Activated naive CD8-positive, alpha-beta T cell treated with anti-CD3 and anti-CD28 coated beads, Interleukin-2, amount 10 ng/mL, durations not matched to agents 7 days and 5 days (primary cell): ENCODE results near the gene TTLL5. TPM values are rescaled to one million over a fixed set of nuclear protein-coding genes. Genes with fewer than 3 reads are reported as not detected.

Source experiments
- ATAC-seq: fragments of 150-1000 bp; cut with Tn5 transposase; one replicate; pipeline ENCODE4 v1.10.0; 2021; ENCODE audit warnings: low read depth, moderate library complexity
- POLR2A ChIA-PET: fragments of 350-600 bp; sonication (Branson Sonifier 250); formaldehyde crosslinking; loops from one replicate; lab custom pipeline; 2021; ENCODE audit warnings: antibody characterized with exemption; lab: Charles Lee
- DNase-seq: peaks from one replicate; pipeline ENCODE4 v3.0.0; 2021
- H3K27ac Mint-ChIP-seq: one replicate; pipeline ENCODE4 v1.8.0; 2022; ENCODE audit warnings: mild to moderate bottlenecking, mixed read lengths
- H3K27me3 Mint-ChIP-seq: one replicate; pipeline ENCODE4 v1.8.0; 2022; ENCODE audit warnings: mild to moderate bottlenecking, moderate library complexity, mixed read lengths
- H3K36me3 Mint-ChIP-seq: one replicate; pipeline ENCODE4 v1.8.0; 2021; ENCODE audit warnings: mild to moderate bottlenecking, mixed read lengths
- H3K4me1 Mint-ChIP-seq: one replicate; pipeline ENCODE4 v1.8.0; 2021; ENCODE audit warnings: mixed read lengths
- H3K4me3 Mint-ChIP-seq: one replicate; pipeline ENCODE4 v1.8.0; 2022; ENCODE audit warnings: mild to moderate bottlenecking, moderate library complexity, mixed read lengths
- H3K9me3 Mint-ChIP-seq: one replicate; pipeline ENCODE4 v1.8.0; 2021; ENCODE audit warnings: mixed read lengths
- total RNA-seq, 2 experiments: library from RNA; stranded (reverse); gene quantifications; one replicate each; pipeline ENCODE4 v1.2.3, GENCODE V29; 2021

Gene TTLL5
- total RNA-seq, 2 experiments from 2014 or later, result 31.8 to 32.7 TPM

- H3K4me3 Mint-ChIP-seq, result no peak overlapping the region
- H3K36me3 Mint-ChIP-seq, result no peaks in the 10 kb centered on the region
- H3K4me1 Mint-ChIP-seq, result peaks cover 2% of the 10 kb centered on the region
- no peak for ATAC-seq
- no peak for DNase-seq
- no peak overlapping the region for H3K27ac Mint-ChIP-seq
- POLR2A ChIA-PET, result no interaction called here
- no peaks in the 10 kb centered on the region for H3K9me3 Mint-ChIP-seq
- no peaks in the 10 kb centered on the region for H3K27me3 Mint-ChIP-seq
These were observed 308.8 kb downstream of the TTLL5 start for GRCh38 chr14:75969891-75970290.

GRCh38 chr14:75970989-75971388 is 309.9 kb downstream of the TTLL5 start:
- ATAC-seq (no peak), DNase-seq (no peak)
- peaks cover 2% of the 10 kb centered on the region for H3K4me1 Mint-ChIP-seq
- H3K27ac Mint-ChIP-seq, result no peak overlapping the region
- no peaks in the 10 kb centered on the region for H3K36me3 Mint-ChIP-seq
- no peaks in the 10 kb centered on the region for H3K9me3 Mint-ChIP-seq
- H3K27me3 Mint-ChIP-seq, result no peaks in the 10 kb centered on the region
- no peak overlapping the region for H3K4me3 Mint-ChIP-seq
- POLR2A ChIA-PET, result no interaction called here

GRCh38 chr14:75971509-75971908 is 310.5 kb downstream of the TTLL5 start:
- H3K4me3 Mint-ChIP-seq, result no peak overlapping the region
- no peaks in the 10 kb centered on the region for H3K36me3 Mint-ChIP-seq
- H3K4me1 Mint-ChIP-seq, result peaks cover 2% of the 10 kb centered on the region
- POLR2A ChIA-PET, result no interaction called here
- ATAC-seq, result no peak
- H3K27ac Mint-ChIP-seq, result no peak overlapping the region
- no peak for DNase-seq
- no peaks in the 10 kb centered on the region for H3K9me3 Mint-ChIP-seq
- H3K27me3 Mint-ChIP-seq, result no peaks in the 10 kb centered on the region

GRCh38 chr14:75972801-75973421 is 311.9 kb downstream of the TTLL5 start:
- no peak overlapping the region for H3K4me3 Mint-ChIP-seq
- no peak for DNase-seq
- H3K9me3 Mint-ChIP-seq, result no peaks in the 10 kb centered on the region
- peaks cover 2% of the 10 kb centered on the region for H3K4me1 Mint-ChIP-seq
- no peak for ATAC-seq
- no peaks in the 10 kb centered on the region for H3K36me3 Mint-ChIP-seq
- H3K27me3 Mint-ChIP-seq, result no peaks in the 10 kb centered on the region
- POLR2A ChIA-PET, result no interaction called here
- H3K27ac Mint-ChIP-seq, result no peak overlapping the region

GRCh38 chr14:75976826-75977581 is 316.0 kb downstream of the TTLL5 start:
- H3K36me3 Mint-ChIP-seq, result no peaks in the 10 kb centered on the region
- no peak overlapping the region for H3K27ac Mint-ChIP-seq

GRCh38 chr14:75977582-75977943 is 316.5 kb downstream of the TTLL5 start:
- H3K27ac Mint-ChIP-seq, result no peak overlapping the region
- no peak for ATAC-seq
- POLR2A ChIA-PET, result interaction anchor here (0.6 kb wide), 1 partner anchor 399 kb away, joined by 3 read pairs; no protein-coding TSS in a partner anchor
- H3K27me3 Mint-ChIP-seq, result no peaks in the 10 kb centered on the region
- no peak overlapping the region for H3K4me3 Mint-ChIP-seq
- no peaks in the 10 kb centered on the region for H3K9me3 Mint-ChIP-seq
- no peak for DNase-seq
- H3K4me1 Mint-ChIP-seq, result peaks cover 23% of the 10 kb centered on the region
- H3K36me3 Mint-ChIP-seq, result no peaks in the 10 kb centered on the region

More at GRCh38 chr14:75976826-75977581, 316.0 kb downstream of the TTLL5 start:
- Mint-ChIP-seq H3K27me3 (no peaks in the 10 kb centered on the region), H3K4me1 (peaks cover 25% of the 10 kb centered on the region), H3K9me3 (no peaks in the 10 kb centered on the region), H3K4me3 (no peak overlapping the region)
- DNase-seq, result no peak
- no peak for ATAC-seq
- POLR2A ChIA-PET, result interaction anchor here (0.6 kb wide), 1 partner anchor 398 kb away, joined by 3 read pairs; no protein-coding TSS in a partner anchor

GRCh38 chr14:75978249-75978731 is 317.2 kb downstream of the TTLL5 start:
- Mint-ChIP-seq H3K4me1 (peaks cover 25% of the 10 kb centered on the region), H3K27me3 (peaks cover 2% of the 10 kb centered on the region), H3K36me3 (no peaks in the 10 kb centered on the region), H3K27ac (peak overlapping the region; percentile 49), H3K9me3 (no peaks in the 10 kb centered on the region), H3K4me3 (no peak overlapping the region)
- no peak for DNase-seq
- POLR2A ChIA-PET, result no interaction called here
- peak; percentile 46 for ATAC-seq

GRCh38 chr14:75979071-75979571 is 318.1 kb downstream of the TTLL5 start:
- Mint-ChIP-seq H3K9me3 (no peaks in the 10 kb centered on the region), H3K4me1 (peaks cover 25% of the 10 kb centered on the region), H3K4me3 (peak overlapping the region; percentile 37), H3K27ac (peak overlapping the region; percentile 56), H3K36me3 (no peaks in the 10 kb centered on the region), H3K27me3 (peaks cover 4% of the 10 kb centered on the region)
- ATAC-seq (no peak), DNase-seq (no peak)
- POLR2A ChIA-PET, result interaction anchor here (1.0 to 1.3 kb wide), 2 partner anchors 72 to 270 kb away, joined by 3 to 4 read pairs; no protein-coding TSS in a partner anchor

GRCh38 chr14:75979648-75980565 is 318.9 kb downstream of the TTLL5 start:
- H3K27ac Mint-ChIP-seq, result no peak overlapping the region
- DNase-seq, result no peak
- ATAC-seq, result no peak
- H3K4me3 Mint-ChIP-seq, result no peak overlapping the region
- peaks cover 25% of the 10 kb centered on the region for H3K4me1 Mint-ChIP-seq
- POLR2A ChIA-PET, result interaction anchor here (1.0 to 1.3 kb wide), 2 partner anchors 73 to 271 kb away, joined by 3 to 4 read pairs; no protein-coding TSS in a partner anchor
- H3K9me3 Mint-ChIP-seq, result no peaks in the 10 kb centered on the region
- peaks cover 4% of the 10 kb centered on the region for H3K27me3 Mint-ChIP-seq
- H3K36me3 Mint-ChIP-seq, result no peaks in the 10 kb centered on the region

GRCh38 chr14:75980856-75981255 is 319.8 kb downstream of the TTLL5 start:
- H3K36me3 Mint-ChIP-seq, result no peaks in the 10 kb centered on the region
- H3K9me3 Mint-ChIP-seq, result no peaks in the 10 kb centered on the region
- peak overlapping the region; percentile 89 for H3K4me3 Mint-ChIP-seq
- no peak overlapping the region for H3K27ac Mint-ChIP-seq
- POLR2A ChIA-PET, result no interaction called here
- ATAC-seq (no peak), DNase-seq (no peak)
- peaks cover 4% of the 10 kb centered on the region for H3K27me3 Mint-ChIP-seq
- peaks cover 28% of the 10 kb centered on the region for H3K4me1 Mint-ChIP-seq

GRCh38 chr14:75981426-75982265 is 320.6 kb downstream of the TTLL5 start, which contains the start of gene TGFB3:
TGFB3 (minus strand) TSS chr14:75981995; CDS start chr14:75980893, 1,102 bp downstream.
- POLR2A ChIA-PET, result interaction anchor here (1.5 kb wide), 2 partner anchors 75 to 273 kb away, joined by 6 to 10 read pairs; no protein-coding TSS in a partner anchor
- Mint-ChIP-seq H3K4me1 (peaks cover 33% of the 10 kb centered on the region), H3K4me3 (peak within 1 kb of the TSS; percentile 89), H3K9me3 (no peaks in the 10 kb centered on the region), H3K27me3 (peaks cover 4% of the 10 kb centered on the region), H3K27ac (peak within 1 kb of the TSS; percentile 82), H3K36me3 (no peaks in the 10 kb centered on the region)
- ATAC-seq (peak; percentile 30), DNase-seq (peak; percentile 53)
